CD4-positive, alpha-beta T cell (primary cell): ENCODE measurements around the gene LSR. TPM values are rescaled to one million over a fixed set of nuclear protein-coding genes. Genes with fewer than 3 reads are reported as not detected.

Experiments
- ATAC-seq: fragments of 200-7000 bp; cut with Tn5 transposase; one replicate; pipeline ENCODE4 v1.10.0; 2022; ENCODE audit warnings: mild to moderate bottlenecking; ENCODE audit not compliant: poor library complexity
- CTCF ChIA-PET: fragments of 350-600 bp; sonication (Branson Sonifier 250); formaldehyde crosslinking; loops from one replicate; lab custom pipeline; 2021; ENCODE audit warnings: antibody characterized with exemption, inconsistent platforms; lab: Charles Lee
- POLR2A ChIA-PET: fragments of 350-600 bp; sonication (Branson Sonifier 250); formaldehyde crosslinking; loops from one replicate; lab custom pipeline; 2021; ENCODE audit warnings: antibody characterized with exemption, inconsistent platforms; lab: Charles Lee
- DNase-seq, 14 experiments: peaks; one replicate each; pipeline ENCODE4 v3.0.0-alpha.2; 2013 to 2020; ENCODE audit warnings: mixed read lengths in 2 of 14
- H3K27ac ChIP-seq, 2 donors: one replicate each; pipeline versions ENCODE4 v1.5.1 to v1.7.0; 2013; ENCODE audit warnings: low read length in 2 of 2, low read depth in 1 of 2, mild to moderate bottlenecking in 1 of 2
- H3K27me3 ChIP-seq, 2 experiments: 1 replicate in 1 of 2; 2 replicates in 1 of 2; pipeline versions ENCODE4 v1.6.1 to v1.7.0; 2013; ENCODE audit warnings: low read length in 2 of 2, control low read depth in 1 of 2, mild to moderate bottlenecking in 1 of 2, moderate library complexity in 1 of 2; ENCODE audit not compliant: insufficient read depth in 2 of 2, control insufficient read depth in 1 of 2
- H3K36me3 ChIP-seq: one replicate; pipeline ENCODE4 v1.6.1; 2013; ENCODE audit warnings: low read length, control low read depth; ENCODE audit not compliant: insufficient read depth
- H3K4me1 ChIP-seq: one replicate; pipeline ENCODE4 v1.6.1; 2013; ENCODE audit warnings: low read length, control low read depth; ENCODE audit not compliant: insufficient read depth
- H3K4me3 ChIP-seq: one replicate; pipeline ENCODE4 v1.5.1; 2013; ENCODE audit warnings: mild to moderate bottlenecking, low read length, moderate library complexity
- H3K9me3 ChIP-seq, 2 experiments: 1 replicate in 1 of 2; 2 replicates in 1 of 2; pipeline versions ENCODE4 v1.6.1 to v1.7.0; 2013; ENCODE audit warnings: low read length in 2 of 2, mild to moderate bottlenecking in 2 of 2, control low read depth in 1 of 2, moderate library complexity in 1 of 2; ENCODE audit not compliant: control insufficient read depth in 1 of 2, insufficient read depth in 1 of 2
- H3K27ac Mint-ChIP-seq: one replicate; pipeline ENCODE4 v1.8.0; 2020; ENCODE audit warnings: mixed read lengths
- H3K27me3 Mint-ChIP-seq: one replicate; pipeline ENCODE4 v1.8.0; 2021; ENCODE audit warnings: mixed read lengths
- H3K36me3 Mint-ChIP-seq: one replicate; pipeline ENCODE4 v1.8.0; 2021; ENCODE audit warnings: low read depth, mixed read lengths
- H3K4me1 Mint-ChIP-seq: one replicate; pipeline ENCODE4 v1.8.0; 2021; ENCODE audit warnings: low read depth, mixed read lengths
- H3K4me3 Mint-ChIP-seq: one replicate; pipeline ENCODE4 v1.8.0; 2020; ENCODE audit warnings: mild to moderate bottlenecking, mixed read lengths
- H3K9me3 Mint-ChIP-seq: one replicate; pipeline ENCODE4 v1.8.0; 2020; ENCODE audit warnings: mixed read lengths
- CTCF ChIP-seq: fragments of 200-600 bp; IDR thresholded peaks from one replicate; pipeline ENCODE4 v1.8.0; 2022; ENCODE audit warnings: antibody characterized with exemption, mild to moderate bottlenecking
- intact Hi-C, 2 experiments: fragments of 100-400 bp; cut with DNase I in 1 of 2; cut with micrococcal nuclease in 1 of 2; formaldehyde crosslinking; loops; one replicate each; pipeline versions ENCODE4 v1.15.1 to v1.9.0; 2023 to 2025; cut with DNase I, micrococcal nuclease
- total RNA-seq, 174 experiments: library from RNA in 2 of 174; stranded (reverse) in 2 of 174; gene quantifications; one replicate each; pipeline ENCODE4 v1.2.3 and lab custom pipeline; 2021 to 2026

The LSR gene
- total RNA-seq, 2 experiments from 2014 or later, result 45.0 to 47.9 TPM

GRCh38 chr19:35249848-35250711, 1.3 kb downstream of the LSR start:
- H3K36me3 Mint-ChIP-seq, result peaks cover 32% of the 10 kb centered on the region
- H3K27me3 ChIP-seq, result peaks cover 0 to 6% of the 10 kb centered on the region in 2 experiments
- no peaks in the 10 kb centered on the region for H3K9me3 Mint-ChIP-seq
- DNase-seq (no peak), ATAC-seq (no peak)
- no peaks in the 10 kb centered on the region for H3K9me3 ChIP-seq
- peak overlapping the region; percentile 92 for H3K4me3 Mint-ChIP-seq
- POLR2A ChIA-PET, result interaction anchor here (0.7 to 1.7 kb wide), 5 partner anchors 8 to 38 kb away, joined by 3 to 8 read pairs (median 5); no protein-coding TSS in a partner anchor
- peak overlapping the region; percentile 86 for H3K4me3 ChIP-seq
- H3K4me1 ChIP-seq, result peaks cover 31% of the 10 kb centered on the region
- CTCF ChIA-PET, result interaction anchor here (1.1 kb wide), 1 partner anchor 96 kb away, joined by 6 read pairs; the partner anchor contains the start of gene FXYD5
- TF ChIP-seq CTCF, result no peak
- H3K27ac ChIP-seq, result peak overlapping the region in 1 of 2 donors; percentile 2
- peak overlapping the region; percentile 85 for H3K27ac Mint-ChIP-seq
- intact Hi-C loops, result loop anchor here (2.0 to 10.0 kb wide), 4 partner anchors 17 to 217 kb away; no protein-coding TSS in a partner anchor
- H3K27me3 Mint-ChIP-seq, result peaks cover 30% of the 10 kb centered on the region
- peaks cover 17% of the 10 kb centered on the region for H3K36me3 ChIP-seq
- peaks cover 32% of the 10 kb centered on the region for H3K4me1 Mint-ChIP-seq

GRCh38 chr19:35251456-35251855, 2.7 kb downstream of the LSR start:
- H3K4me3 ChIP-seq, result no peak overlapping the region
- Mint-ChIP-seq H3K9me3 (no peaks in the 10 kb centered on the region), H3K27ac (peak overlapping the region; percentile 72), H3K36me3 (peaks cover 38% of the 10 kb centered on the region), H3K4me3 (peak overlapping the region; percentile 92), H3K27me3 (peaks cover 22% of the 10 kb centered on the region), H3K4me1 (peaks cover 34% of the 10 kb centered on the region)
- H3K27me3 ChIP-seq, result peaks cover 0 to 6% of the 10 kb centered on the region in 2 experiments
- H3K36me3 ChIP-seq, result peaks cover 19% of the 10 kb centered on the region
- H3K27ac ChIP-seq, result no peak overlapping the region
- peaks cover 31% of the 10 kb centered on the region for H3K4me1 ChIP-seq
- ChIA-PET POLR2A (interaction anchor here (0.6 to 1.7 kb wide), 5 partner anchors 11 to 97 kb away, joined by 3 to 8 read pairs (median 3); partner anchors contain the start of gene FXYD5), CTCF (no interaction called here)
- DNase-seq (no peak), ATAC-seq (no peak)
- intact Hi-C loops, result loop anchor here in 1 of 2 experiments (2.0 kb wide), 1 partner anchor 15 kb away; no protein-coding TSS in a partner anchor
- H3K9me3 ChIP-seq, result no peaks in the 10 kb centered on the region
- TF ChIP-seq CTCF, result no peak

GRCh38 chr19:35253316-35254286, 4.8 kb downstream of the LSR start:
- ChIA-PET POLR2A (no interaction called here), CTCF (no interaction called here)
- DNase-seq, result no peak
- no peaks in the 10 kb centered on the region for H3K27me3 ChIP-seq
- Mint-ChIP-seq H3K4me3 (no peak overlapping the region), H3K4me1 (peaks cover 36% of the 10 kb centered on the region), H3K36me3 (peaks cover 38% of the 10 kb centered on the region), H3K9me3 (no peaks in the 10 kb centered on the region), H3K27ac (no peak overlapping the region), H3K27me3 (peaks cover 10% of the 10 kb centered on the region)
- no peaks in the 10 kb centered on the region for H3K9me3 ChIP-seq
- no peak for TF ChIP-seq CTCF
- no peak overlapping the region for H3K4me3 ChIP-seq
- H3K27ac ChIP-seq, result no peak overlapping the region
- ATAC-seq, result no peak
- intact Hi-C loops, result no loop called here
- H3K4me1 ChIP-seq, result peaks cover 32% of the 10 kb centered on the region
- H3K36me3 ChIP-seq, result peaks cover 19% of the 10 kb centered on the region
